ENCODE data around the gene CTRL. TPM values are rescaled to one million over a fixed set of nuclear protein-coding genes. Genes with fewer than 3 reads are reported as not detected.

Gene CTRL
- total RNA-seq, 1 donor from 2014 or later = 0.71 TPM

DNA sequence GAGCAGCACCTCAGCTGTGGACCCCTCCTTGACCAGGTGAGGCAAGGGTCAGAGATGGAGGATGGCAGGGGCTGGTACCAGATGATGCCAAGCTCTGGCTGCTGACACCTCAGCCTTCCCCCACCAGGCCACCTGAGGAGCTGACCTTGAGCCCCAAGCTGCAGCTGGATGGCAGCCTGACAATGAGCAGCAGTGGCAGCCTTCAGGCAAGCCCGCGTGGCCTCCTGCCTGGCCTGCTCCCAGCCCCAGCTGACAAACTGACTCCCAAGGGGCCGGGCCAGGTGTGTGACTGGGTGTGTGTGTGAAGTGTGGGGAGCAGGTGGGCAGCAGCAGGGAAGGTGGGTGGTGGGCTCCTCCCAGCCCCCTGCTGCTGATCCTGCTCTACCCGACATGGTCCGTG, 51.7 kb downstream of the CTRL start:
- H3K36me3 ChIP-seq = peaks cover 89% of the 10 kb centered on the region
- TF ChIP-seq, protein P1, sequence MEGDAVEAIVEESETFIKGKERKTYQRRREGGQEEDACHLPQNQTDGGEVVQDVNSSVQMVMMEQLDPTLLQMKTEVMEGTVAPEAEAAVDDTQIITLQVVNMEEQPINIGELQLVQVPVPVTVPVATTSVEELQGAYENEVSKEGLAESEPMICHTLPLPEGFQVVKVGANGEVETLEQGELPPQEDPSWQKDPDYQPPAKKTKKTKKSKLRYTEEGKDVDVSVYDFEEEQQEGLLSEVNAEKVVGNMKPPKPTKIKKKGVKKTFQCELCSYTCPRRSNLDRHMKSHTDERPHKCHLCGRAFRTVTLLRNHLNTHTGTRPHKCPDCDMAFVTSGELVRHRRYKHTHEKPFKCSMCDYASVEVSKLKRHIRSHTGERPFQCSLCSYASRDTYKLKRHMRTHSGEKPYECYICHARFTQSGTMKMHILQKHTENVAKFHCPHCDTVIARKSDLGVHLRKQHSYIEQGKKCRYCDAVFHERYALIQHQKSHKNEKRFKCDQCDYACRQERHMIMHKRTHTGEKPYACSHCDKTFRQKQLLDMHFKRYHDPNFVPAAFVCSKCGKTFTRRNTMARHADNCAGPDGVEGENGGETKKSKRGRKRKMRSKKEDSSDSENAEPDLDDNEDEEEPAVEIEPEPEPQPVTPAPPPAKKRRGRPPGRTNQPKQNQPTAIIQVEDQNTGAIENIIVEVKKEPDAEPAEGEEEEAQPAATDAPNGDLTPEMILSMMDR (IDR thresholded peaks at IDR 0.05; ENCODE audit: borderline replicate concordance) = no peak
- H3K27me3 ChIP-seq (ENCODE audit: low read depth) = no peaks in the 10 kb centered on the region
- H3K4me3 ChIP-seq = no peak overlapping the region
- no peaks in the 10 kb centered on the region for H3K9me3 ChIP-seq (replicated peaks)
- H3K27ac ChIP-seq (replicated peaks) = no peak overlapping the region
- no peak for DNase-seq
- H3K4me1 ChIP-seq = peaks cover 69% of the 10 kb centered on the region
- intact Hi-C loops (cut with micrococcal nuclease) = no loop called here

Other genes starting within 250 kb of the CTRL start
- gene GFOD2, start 212.5 kb downstream of the CTRL start, total RNA-seq = 11.1 TPM
- 14.7 TPM for gene RANBP10, start 125.3 kb downstream of the CTRL start, total RNA-seq
- gene TSNAXIP1, start 125.0 kb downstream of the CTRL start, total RNA-seq = 0.49 TPM
- gene THAP11, start 89.5 kb downstream of the CTRL start, total RNA-seq = 31.4 TPM
- gene NUTF2, start 84.9 kb downstream of the CTRL start, total RNA-seq = 73.6 TPM
- gene CENPT, start 84.2 kb downstream of the CTRL start, total RNA-seq = 20.2 TPM
- gene EDC4, start 58.8 kb downstream of the CTRL start, total RNA-seq = 33.2 TPM
- gene NRN1L, start 47.0 kb downstream of the CTRL start, total RNA-seq = 0.49 TPM
- 19.5 TPM for gene PSKH1, start 38.6 kb downstream of the CTRL start, total RNA-seq
- 55.8 TPM for gene PSMB10, start 5.0 kb upstream of the CTRL start, total RNA-seq
- 23.2 TPM for gene LCAT, start 12.3 kb upstream of the CTRL start, total RNA-seq
- gene SLC12A4, start 36.8 kb upstream of the CTRL start, total RNA-seq = 79.2 TPM
- gene DPEP3, start 48.6 kb upstream of the CTRL start, total RNA-seq = not detected
- gene DPEP2, start 67.6 kb upstream of the CTRL start, total RNA-seq = 0.99 TPM
- not detected for gene DPEP2NB, start 84.0 kb upstream of the CTRL start, total RNA-seq
- 8.9 TPM for gene DDX28, start 91.4 kb upstream of the CTRL start, total RNA-seq
- gene DUS2, start 91.4 kb upstream of the CTRL start, total RNA-seq = 6.8 TPM
- 20.9 TPM for gene NFATC3, start 153.5 kb upstream of the CTRL start, total RNA-seq